Measurements from ENCODE around the gene ATAD1.

DNA sequence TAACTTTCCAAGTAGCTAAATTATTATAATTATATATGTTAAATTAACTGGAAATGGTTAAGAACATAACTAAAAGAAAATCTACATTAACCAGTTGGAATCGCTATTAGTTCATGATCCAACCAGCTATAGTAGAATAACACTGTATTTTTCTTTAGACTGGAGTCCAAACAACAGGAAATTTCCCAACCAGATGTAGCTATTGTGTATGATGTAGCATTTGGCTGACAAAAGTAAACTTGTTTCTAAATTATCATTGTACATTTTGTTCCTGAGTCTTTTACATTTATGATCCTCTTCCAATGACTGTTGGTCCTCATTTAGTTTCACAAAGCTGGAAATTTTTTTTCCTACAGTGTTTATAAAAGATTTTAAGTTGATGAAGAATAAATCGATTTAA lies 96.2 kb downstream of the ATAD1 start:
- TF ChIP-seq POLR2AphosphoS5 (IDR thresholded peaks at IDR 0.05; ENCODE audit: low read depth, low read length): no peak
- TF ChIP-seq POLR2A (IDR thresholded peaks at IDR 0.05; ENCODE audit: low read depth, low read length): no peak
- no peak for TF ChIP-seq POU2F2 (IDR thresholded peaks at IDR 0.05; ENCODE audit: low read depth, low read length)

All from GM12891 (cell line).